Measurements from ENCODE around the gene TBC1D1.

TBC1D1 gene

GRCh38 chr4:38117591-38117990 lies 226.7 kb downstream of the TBC1D1 start:
- TF ChIP-seq ZNF8 (CRISPR knock-in tag; IDR thresholded peaks at IDR 0.05) (no peak), SNAI2 (CRISPR knock-in tag; IDR thresholded peaks at IDR 0.05) (no peak), ZFP30 (CRISPR knock-in tag; IDR thresholded peaks at IDR 0.05) (no peak), RARB (CRISPR knock-in tag; IDR thresholded peaks at IDR 0.05) (no peak), BACH2 (CRISPR knock-in tag; IDR thresholded peaks at IDR 0.05; ENCODE audit: borderline replicate concordance) (no peak)
- ATAC-seq: no peak

- TF ChIP-seq ZFP3 (CRISPR knock-in tag; IDR thresholded peaks at IDR 0.05) (no peak), ZC3H10 (CRISPR knock-in tag; IDR thresholded peaks at IDR 0.05) (no peak), ZFP30 (CRISPR knock-in tag; IDR thresholded peaks at IDR 0.05) (no peak), ZNF8 (CRISPR knock-in tag; IDR thresholded peaks at IDR 0.05) (no peak), SNAI2 (CRISPR knock-in tag; IDR thresholded peaks at IDR 0.05) (no peak)
- ATAC-seq: peak; percentile 88
Observed at GRCh38 chr4:38119668-38120385, 228.9 kb downstream of the TBC1D1 start.

GRCh38 chr4:38120772-38121171 lies 229.9 kb downstream of the TBC1D1 start:
- ATAC-seq: no peak
- TF ChIP-seq ISL1 (CRISPR knock-in tag; IDR thresholded peaks at IDR 0.05) (no peak), POU6F1 (CRISPR knock-in tag; IDR thresholded peaks at IDR 0.05; ENCODE audit: borderline replicate concordance, low read depth) (no peak), ZNF565 (CRISPR knock-in tag; conservative IDR thresholded peaks at IDR 0.05; ENCODE audit: low read depth) (no peak), ZNF70 (CRISPR knock-in tag; IDR thresholded peaks at IDR 0.05) (no peak), TCF4 (CRISPR knock-in tag; IDR thresholded peaks at IDR 0.05; ENCODE audit: borderline replicate concordance) (no peak), TOX (CRISPR knock-in tag; IDR thresholded peaks at IDR 0.05; ENCODE audit: borderline replicate concordance) (no peak), ESRRG (CRISPR knock-in tag; IDR thresholded peaks at IDR 0.05) (no peak), RARB (CRISPR knock-in tag; IDR thresholded peaks at IDR 0.05) (no peak), PATZ1 (CRISPR knock-in tag; IDR thresholded peaks at IDR 0.05; ENCODE audit: borderline replicate concordance) (no peak), BACH2 (CRISPR knock-in tag; IDR thresholded peaks at IDR 0.05; ENCODE audit: borderline replicate concordance) (no peak), CSDC2 (CRISPR knock-in tag; IDR thresholded peaks at IDR 0.05) (no peak), ARNTL (CRISPR knock-in tag; IDR thresholded peaks at IDR 0.05; ENCODE audit: borderline replicate concordance, low read depth) (no peak), PPARA (CRISPR knock-in tag; IDR thresholded peaks at IDR 0.05; ENCODE audit: borderline replicate concordance) (no peak)

- no peak for ATAC-seq
- TF ChIP-seq POU6F1 (CRISPR knock-in tag; IDR thresholded peaks at IDR 0.05; ENCODE audit: borderline replicate concordance, low read depth): no peak
- no peak for TF ChIP-seq ZFP3 (CRISPR knock-in tag; IDR thresholded peaks at IDR 0.05)
- TF ChIP-seq TCF4 (CRISPR knock-in tag; IDR thresholded peaks at IDR 0.05; ENCODE audit: borderline replicate concordance): no peak
- TF ChIP-seq ZNF565 (CRISPR knock-in tag; conservative IDR thresholded peaks at IDR 0.05; ENCODE audit: low read depth): no peak
- no peak for TF ChIP-seq ZC3H10 (CRISPR knock-in tag; IDR thresholded peaks at IDR 0.05)
- no peak for TF ChIP-seq PPARA (CRISPR knock-in tag; IDR thresholded peaks at IDR 0.05; ENCODE audit: borderline replicate concordance)
- TF ChIP-seq PATZ1 (CRISPR knock-in tag; IDR thresholded peaks at IDR 0.05; ENCODE audit: borderline replicate concordance): no peak
- no peak for TF ChIP-seq SNAI2 (CRISPR knock-in tag; IDR thresholded peaks at IDR 0.05)
- no peak for TF ChIP-seq OSR1 (CRISPR knock-in tag; IDR thresholded peaks at IDR 0.05)
- TF ChIP-seq CSDC2 (CRISPR knock-in tag; IDR thresholded peaks at IDR 0.05): no peak
- no peak for TF ChIP-seq TOX (CRISPR knock-in tag; IDR thresholded peaks at IDR 0.05; ENCODE audit: borderline replicate concordance)
- no peak for TF ChIP-seq ISL1 (CRISPR knock-in tag; IDR thresholded peaks at IDR 0.05)
- no peak for TF ChIP-seq BACH2 (CRISPR knock-in tag; IDR thresholded peaks at IDR 0.05; ENCODE audit: borderline replicate concordance)
- no peak for TF ChIP-seq CSRNP3 (CRISPR knock-in tag; IDR thresholded peaks at IDR 0.05)
- TF ChIP-seq ZNF8 (CRISPR knock-in tag; IDR thresholded peaks at IDR 0.05): no peak
- TF ChIP-seq ZNF70 (CRISPR knock-in tag; IDR thresholded peaks at IDR 0.05): no peak
Observed at GRCh38 chr4:38122060-38122459, 231.2 kb downstream of the TBC1D1 start.
